HEK293 (cell line): ENCODE data around the gene TMEM8B.

ENCODE experiments used
- CTCF ChIA-PET: fragments of 350-600 bp; formaldehyde crosslinking; extraction: SDS; loops from one replicate; lab custom pipeline; 2021; ENCODE audit warnings: antibody characterized with exemption; lab: Yijun Ruan, JAX
- POLR2A ChIA-PET: fragments of 300-600 bp; formaldehyde crosslinking; extraction: SDS; loops from one replicate; lab custom pipeline; 2020; ENCODE audit warnings: antibody characterized with exemption, inconsistent platforms; lab: Yijun Ruan, JAX
- H3K27ac ChIP-seq: fragments of 200-500 bp; sonication (Bioruptor generic); 2 replicates; pipeline ENCODE4 v1.5.1; 2014; ENCODE audit warnings: low read depth, low read length, control low read depth, inconsistent platforms; ENCODE audit errors: extremely low read depth
- H3K36me3 ChIP-seq, 2 experiments: fragments of 200-500 bp in 1 of 2; sonication (Bioruptor generic) in 1 of 2; 1 replicate in 1 of 2; 2 replicates in 1 of 2; pipeline ENCODE4 v1.5.1; 2014 to 2017; ENCODE audit warnings: inconsistent platforms in 2 of 2, low read length in 2 of 2; ENCODE audit not compliant: control insufficient read depth in 2 of 2, insufficient read depth in 1 of 2
- H3K4me1 ChIP-seq: fragments of 200-500 bp; sonication (Bioruptor generic); 2 replicates; pipeline ENCODE4 v1.5.1; 2014; ENCODE audit warnings: mild to moderate bottlenecking, low read length, inconsistent platforms; ENCODE audit not compliant: control insufficient read depth, insufficient read depth
- H3K4me3 ChIP-seq: 2 replicates; pipeline ENCODE4 v1.5.1; 2011; ENCODE audit warnings: low read depth, mild to moderate bottlenecking, control low read depth, low read length, moderate library complexity
- H3K9me3 ChIP-seq: fragments of 200-500 bp; sonication (Bioruptor generic); 2 replicates; pipeline ENCODE4 v1.5.1; 2014; ENCODE audit warnings: low read depth, low read length, inconsistent platforms; ENCODE audit not compliant: control insufficient read depth, insufficient read depth
- GFI1B ChIP-seq: fragments of 450-650 bp; formaldehyde crosslinking; IDR thresholded peaks from 2 replicates; pipeline ENCODE4 v1.5.1; 2016; ENCODE audit warnings: missing biosample characterization, missing genetic modification characterization
- INSM2 ChIP-seq: fragments of 450-650 bp; formaldehyde crosslinking; IDR thresholded peaks from 2 replicates; pipeline ENCODE4 v1.5.1; 2016; ENCODE audit warnings: missing biosample characterization, missing genetic modification characterization
- KLF9 ChIP-seq: fragments of 450-650 bp; formaldehyde crosslinking; IDR thresholded peaks from 2 replicates; pipeline ENCODE4 v1.5.1; 2016; ENCODE audit warnings: missing biosample characterization, missing genetic modification characterization, low read depth
- MZF1 ChIP-seq: fragments of 450-650 bp; formaldehyde crosslinking; IDR thresholded peaks from 2 replicates; pipeline ENCODE4 v1.5.1; 2017; ENCODE audit warnings: missing biosample characterization, missing genetic modification characterization, borderline replicate concordance
- PRDM1 ChIP-seq: fragments of 450-650 bp; formaldehyde crosslinking; IDR thresholded peaks from 2 replicates; pipeline ENCODE4; 2016; ENCODE audit warnings: missing biosample characterization, missing genetic modification characterization
- SCRT2 ChIP-seq: fragments of 450-650 bp; formaldehyde crosslinking; IDR thresholded peaks from 2 replicates; pipeline ENCODE4 v1.5.1; 2016; ENCODE audit warnings: missing biosample characterization, missing genetic modification characterization
- SP7 ChIP-seq: fragments of 450-650 bp; formaldehyde crosslinking; IDR thresholded peaks from 2 replicates; pipeline ENCODE4 v1.5.1; 2016; ENCODE audit warnings: missing biosample characterization, missing genetic modification characterization
- TCF7L2 ChIP-seq: IDR thresholded peaks from 2 replicates; pipeline ENCODE4 v1.6.1; 2011; ENCODE audit warnings: low read depth, mild to moderate bottlenecking, inconsistent platforms, low read length, moderate library complexity, borderline replicate concordance
- YY1 ChIP-seq: fragments of 450-650 bp; formaldehyde crosslinking; IDR thresholded peaks from 2 replicates; pipeline ENCODE4 v1.5.1; 2018; ENCODE audit warnings: missing biosample characterization, missing genetic modification characterization
- ZFHX2 ChIP-seq: fragments of 450-650 bp; formaldehyde crosslinking; conservative IDR thresholded peaks from 2 replicates; pipeline ENCODE4 v1.5.1; 2016; ENCODE audit warnings: missing biosample characterization, missing genetic modification characterization
- ZNF112 ChIP-seq: fragments of 450-650 bp; formaldehyde crosslinking; IDR thresholded peaks from 2 replicates; pipeline ENCODE4 v1.5.0; 2017; ENCODE audit warnings: missing biosample characterization, missing genetic modification characterization
- ZNF223 ChIP-seq: fragments of 450-650 bp; formaldehyde crosslinking; IDR thresholded peaks from 2 replicates; pipeline ENCODE4 v1.5.1; 2016; ENCODE audit warnings: missing biosample characterization, missing genetic modification characterization
- ZNF280D ChIP-seq: fragments of 450-650 bp; formaldehyde crosslinking; IDR thresholded peaks from 2 replicates; pipeline ENCODE4 v1.5.1; 2016; ENCODE audit warnings: missing biosample characterization, missing genetic modification characterization
- ZNF37A ChIP-seq: fragments of 450-650 bp; IDR thresholded peaks from 2 replicates; pipeline ENCODE4 v1.5.1; 2018; ENCODE audit warnings: missing biosample characterization, missing genetic modification characterization
- ZNF426 ChIP-seq: fragments of 450-650 bp; formaldehyde crosslinking; IDR thresholded peaks from 2 replicates; pipeline ENCODE4 v1.5.1; 2017; ENCODE audit warnings: missing biosample characterization, missing genetic modification characterization, mild to moderate bottlenecking, inconsistent platforms, moderate library complexity
- ZNF48 ChIP-seq: fragments of 450-650 bp; formaldehyde crosslinking; IDR thresholded peaks from 2 replicates; pipeline ENCODE4 v1.5.1; 2016; ENCODE audit warnings: missing biosample characterization, missing genetic modification characterization
- ZNF513 ChIP-seq: fragments of 450-650 bp; IDR thresholded peaks from 2 replicates; pipeline ENCODE4 v1.5.1; 2018; ENCODE audit warnings: missing biosample characterization, missing genetic modification characterization
- ZNF626 ChIP-seq: fragments of 450-650 bp; sonication (Bioruptor Pico); formaldehyde crosslinking; IDR thresholded peaks from 2 replicates; pipeline ENCODE4 v1.5.1; 2018; ENCODE audit warnings: missing biosample characterization, missing genetic modification characterization, inconsistent platforms
- ZNF629 ChIP-seq: fragments of 450-650 bp; formaldehyde crosslinking; IDR thresholded peaks from 2 replicates; pipeline ENCODE4 v1.5.1; 2017; ENCODE audit warnings: missing biosample characterization, missing genetic modification characterization
- ZNF654 ChIP-seq: fragments of 450-650 bp; formaldehyde crosslinking; IDR thresholded peaks from 2 replicates; pipeline ENCODE4 v1.5.1; 2016; ENCODE audit warnings: low read depth, missing biosample characterization, missing genetic modification characterization
- ZNF791 ChIP-seq: fragments of 450-650 bp; formaldehyde crosslinking; IDR thresholded peaks from 2 replicates; pipeline ENCODE4 v1.5.1; 2016; ENCODE audit warnings: missing biosample characterization, missing genetic modification characterization
- ZSCAN23 ChIP-seq: fragments of 450-650 bp; formaldehyde crosslinking; IDR thresholded peaks from 2 replicates; pipeline ENCODE4 v1.5.1; 2016; ENCODE audit warnings: missing biosample characterization, missing genetic modification characterization
- TF ChIP-seq, protein P1 (sequence below): fragments of 450-650 bp; formaldehyde crosslinking; IDR thresholded peaks from 2 replicates; pipeline ENCODE4 v1.5.1; 2017; ENCODE audit warnings: missing biosample characterization, missing genetic modification characterization

TMEM8B gene

DNA sequence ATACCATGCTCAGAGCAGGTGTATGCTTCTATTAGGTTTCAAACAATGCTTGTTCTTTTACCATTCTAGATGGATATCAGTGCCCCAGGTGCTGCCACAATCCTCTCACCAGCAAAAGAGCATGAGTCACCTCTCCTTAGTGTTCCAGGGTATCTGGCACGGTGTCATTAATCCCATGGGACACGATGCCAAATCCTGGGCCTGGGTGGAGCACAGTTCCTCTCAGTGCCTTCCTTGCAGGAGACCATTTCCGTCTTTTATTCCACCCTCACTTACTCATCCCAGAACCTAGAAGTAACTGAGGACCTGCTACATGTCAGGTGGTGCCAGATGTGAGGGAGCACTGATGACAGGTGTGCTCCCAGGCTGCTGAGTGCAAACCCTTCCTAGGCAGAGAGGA lies 42.5 kb downstream of the TMEM8B start:
- Histone ChIP-seq H3K4me3 (no peak overlapping the region), H3K27ac (no peak overlapping the region), H3K9me3 (no peaks in the 10 kb centered on the region)
- POLR2A ChIA-PET: no interaction called here
- TF ChIP-seq ZNF280D: no peak
- no peak for TF ChIP-seq SP7 (tag by site-specific recombination)
- no peak for TF ChIP-seq ZNF223 (tag by site-specific recombination)
- no peak for TF ChIP-seq ZNF626
- no peak for TF ChIP-seq ZNF513 (tag by site-specific recombination)
- no peak for TF ChIP-seq MZF1 (tag by site-specific recombination)
- TF ChIP-seq PRDM1: no peak
- no peak for TF ChIP-seq TCF7L2
- no peak for TF ChIP-seq SCRT2 (tag by site-specific recombination)
- no peak for TF ChIP-seq ZNF48
- no peak for TF ChIP-seq ZNF426 (tag by site-specific recombination)
- no peak for TF ChIP-seq YY1
- TF ChIP-seq, all 188 proteins: peak for 0
- Histone ChIP-seq H3K4me1 (no peaks in the 10 kb centered on the region), H3K36me3 (no peaks in the 10 kb centered on the region)
- CTCF ChIA-PET: interaction anchor here (1.0 to 1.6 kb wide), 3 partner anchors 7 to 45 kb away, joined by 3 to 5 read pairs (median 5); no protein-coding TSS in a partner anchor

DNA sequence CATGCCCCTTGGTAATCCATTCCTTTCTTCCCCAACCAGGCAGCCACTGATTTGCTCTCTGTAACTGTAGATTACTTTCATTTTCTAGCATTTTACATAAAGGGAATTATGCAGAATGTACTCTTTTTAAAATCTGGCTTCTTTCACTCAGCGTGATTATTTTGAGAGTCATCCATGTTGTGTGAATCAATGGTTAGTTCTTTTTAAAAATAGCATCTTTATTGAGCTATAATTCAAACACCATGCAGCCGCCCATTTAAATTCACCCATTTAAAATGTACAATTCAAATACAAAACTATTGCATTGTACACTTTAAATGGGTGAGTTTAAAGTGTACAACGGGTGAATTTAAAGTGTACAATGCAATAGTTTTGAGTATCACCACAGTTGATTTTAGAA lies 43.5 kb downstream of the TMEM8B start:
- POLR2A ChIA-PET: no interaction called here
- Histone ChIP-seq H3K27ac (no peak overlapping the region), H3K4me3 (no peak overlapping the region), H3K4me1 (no peaks in the 10 kb centered on the region), H3K36me3 (no peaks in the 10 kb centered on the region), H3K9me3 (no peaks in the 10 kb centered on the region)
- TF ChIP-seq ZNF791 (tag by site-specific recombination): no peak
- TF ChIP-seq GFI1B: no peak
- TF ChIP-seq INSM2 (tag by site-specific recombination): no peak
- TF ChIP-seq ZSCAN23 (tag by site-specific recombination): no peak
- no peak for TF ChIP-seq ZNF48
- TF ChIP-seq ZNF629 (tag by site-specific recombination): no peak
- TF ChIP-seq KLF9 (tag by site-specific recombination): no peak
- TF ChIP-seq, protein P1, sequence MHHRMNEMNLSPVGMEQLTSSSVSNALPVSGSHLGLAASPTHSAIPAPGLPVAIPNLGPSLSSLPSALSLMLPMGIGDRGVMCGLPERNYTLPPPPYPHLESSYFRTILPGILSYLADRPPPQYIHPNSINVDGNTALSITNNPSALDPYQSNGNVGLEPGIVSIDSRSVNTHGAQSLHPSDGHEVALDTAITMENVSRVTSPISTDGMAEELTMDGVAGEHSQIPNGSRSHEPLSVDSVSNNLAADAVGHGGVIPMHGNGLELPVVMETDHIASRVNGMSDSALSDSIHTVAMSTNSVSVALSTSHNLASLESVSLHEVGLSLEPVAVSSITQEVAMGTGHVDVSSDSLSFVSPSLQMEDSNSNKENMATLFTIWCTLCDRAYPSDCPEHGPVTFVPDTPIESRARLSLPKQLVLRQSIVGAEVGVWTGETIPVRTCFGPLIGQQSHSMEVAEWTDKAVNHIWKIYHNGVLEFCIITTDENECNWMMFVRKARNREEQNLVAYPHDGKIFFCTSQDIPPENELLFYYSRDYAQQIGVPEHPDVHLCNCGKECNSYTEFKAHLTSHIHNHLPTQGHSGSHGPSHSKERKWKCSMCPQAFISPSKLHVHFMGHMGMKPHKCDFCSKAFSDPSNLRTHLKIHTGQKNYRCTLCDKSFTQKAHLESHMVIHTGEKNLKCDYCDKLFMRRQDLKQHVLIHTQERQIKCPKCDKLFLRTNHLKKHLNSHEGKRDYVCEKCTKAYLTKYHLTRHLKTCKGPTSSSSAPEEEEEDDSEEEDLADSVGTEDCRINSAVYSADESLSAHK (tag by site-specific recombination): no peak
- no peak for TF ChIP-seq ZNF112 (tag by site-specific recombination)
- TF ChIP-seq ZNF37A: no peak
- no peak for TF ChIP-seq ZFHX2
- no peak for TF ChIP-seq ZNF654
- CTCF ChIA-PET: interaction anchor here (1.0 to 2.4 kb wide), 4 partner anchors 8 to 59 kb away, joined by 3 to 14 read pairs (median 5); no protein-coding TSS in a partner anchor
